Osteoblast (primary cell): Measurements from ENCODE around the gene MACROD2. TPM values are rescaled to one million over a fixed set of nuclear protein-coding genes. Genes with fewer than 3 reads are reported as not detected.

Source experiments
- DNase-seq: peaks from one replicate; pipeline ENCODE4 v3.0.0; 2011; ENCODE audit warnings: low spot score, mixed read lengths; ENCODE audit not compliant: insufficient read length; ENCODE audit errors: missing footprints
- H2AFZ ChIP-seq: 2 replicates; pipeline ENCODE4 v1.6.0; 2011; ENCODE audit warnings: mild to moderate bottlenecking, low read length
- H3K27ac ChIP-seq: 2 replicates; pipeline ENCODE4 v1.5.1; 2011; ENCODE audit warnings: mild to moderate bottlenecking, low read depth, low read length, moderate library complexity
- H3K27me3 ChIP-seq: 2 replicates; pipeline ENCODE4 v1.6.0; 2012; ENCODE audit warnings: mild to moderate bottlenecking, control low read depth, inconsistent platforms, low read length, moderate library complexity; ENCODE audit not compliant: insufficient read depth
- H3K36me3 ChIP-seq: 2 replicates; pipeline ENCODE4 v1.5.1; 2011; ENCODE audit warnings: mild to moderate bottlenecking, low read length, control low read depth, moderate library complexity; ENCODE audit not compliant: insufficient read depth
- H3K4me1 ChIP-seq: 2 replicates; pipeline ENCODE4 v1.5.1; 2011; ENCODE audit warnings: mild to moderate bottlenecking, low read length, control low read depth, moderate library complexity; ENCODE audit not compliant: insufficient read depth
- H3K4me2 ChIP-seq: 2 replicates; pipeline ENCODE4 v1.6.0; 2011; ENCODE audit warnings: mild to moderate bottlenecking, low read length; ENCODE audit not compliant: insufficient read depth
- H3K4me3 ChIP-seq: fragments of 200-600 bp; sonication (generic); 3 replicates; pipeline ENCODE4 v1.5.1; 2012; ENCODE audit warnings: mild to moderate bottlenecking, low read length, inconsistent platforms; ENCODE audit not compliant: insufficient read depth
- H3K79me2 ChIP-seq: 2 replicates; pipeline ENCODE4 v1.6.0; 2012; ENCODE audit warnings: mild to moderate bottlenecking, low read length, control low read depth, inconsistent platforms; ENCODE audit not compliant: insufficient read depth
- H3K9me3 ChIP-seq: 2 replicates; pipeline ENCODE4 v1.5.1; 2011; ENCODE audit warnings: low read depth, low read length, control low read depth
- H4K20me1 ChIP-seq: 2 replicates; pipeline ENCODE4 v1.6.0; 2012; ENCODE audit warnings: mild to moderate bottlenecking, low read length, control low read depth; ENCODE audit not compliant: insufficient read depth
- total RNA-seq: library from RNA; depleted of rRNA; stranded (reverse); fragments of >200 nt; gene quantifications from 2 replicates; pipeline ENCODE4 v1.2.3, GENCODE V29; 2012
- TF ChIP-seq, protein P1 (sequence below): IDR thresholded peaks from 2 replicates; pipeline ENCODE4 v1.5.1; 2011; ENCODE audit warnings: mild to moderate bottlenecking, low read depth, low read length, moderate library complexity; ENCODE audit errors: extremely low read depth

MACROD2 gene
- total RNA-seq, 1 donor = 4.0 TPM

DNA sequence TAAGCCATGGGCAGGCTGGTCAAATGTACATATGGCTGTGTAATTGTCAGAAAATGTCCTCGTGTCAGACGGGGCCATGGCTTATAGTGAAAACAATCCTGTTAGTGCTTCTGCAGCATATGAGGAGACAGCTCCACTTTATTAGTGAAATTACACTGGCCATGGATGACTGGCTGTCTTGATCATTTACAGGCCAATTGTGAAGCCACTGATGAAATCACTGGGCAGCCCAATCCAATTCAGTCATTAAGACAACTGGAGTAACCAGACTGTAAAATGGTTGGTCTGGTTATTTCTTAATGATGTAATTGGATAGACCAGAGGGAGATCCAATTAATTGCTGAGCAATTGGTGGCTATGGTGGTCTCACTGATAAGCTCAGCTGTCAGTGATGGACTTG lies 1828.4 kb downstream of the MACROD2 start:
- Histone ChIP-seq H3K27me3 (no peaks in the 10 kb centered on the region), H3K4me2 (no peak overlapping the region), H3K9me3 (no peaks in the 10 kb centered on the region), H4K20me1 (no peaks in the 10 kb centered on the region), H3K36me3 (no peaks in the 10 kb centered on the region), H3K27ac (no peak overlapping the region), H2AFZ (no peak overlapping the region), H3K4me3 (no peak overlapping the region), H3K79me2 (no peaks in the 10 kb centered on the region), H3K4me1 (no peaks in the 10 kb centered on the region)
- TF ChIP-seq, protein P1, sequence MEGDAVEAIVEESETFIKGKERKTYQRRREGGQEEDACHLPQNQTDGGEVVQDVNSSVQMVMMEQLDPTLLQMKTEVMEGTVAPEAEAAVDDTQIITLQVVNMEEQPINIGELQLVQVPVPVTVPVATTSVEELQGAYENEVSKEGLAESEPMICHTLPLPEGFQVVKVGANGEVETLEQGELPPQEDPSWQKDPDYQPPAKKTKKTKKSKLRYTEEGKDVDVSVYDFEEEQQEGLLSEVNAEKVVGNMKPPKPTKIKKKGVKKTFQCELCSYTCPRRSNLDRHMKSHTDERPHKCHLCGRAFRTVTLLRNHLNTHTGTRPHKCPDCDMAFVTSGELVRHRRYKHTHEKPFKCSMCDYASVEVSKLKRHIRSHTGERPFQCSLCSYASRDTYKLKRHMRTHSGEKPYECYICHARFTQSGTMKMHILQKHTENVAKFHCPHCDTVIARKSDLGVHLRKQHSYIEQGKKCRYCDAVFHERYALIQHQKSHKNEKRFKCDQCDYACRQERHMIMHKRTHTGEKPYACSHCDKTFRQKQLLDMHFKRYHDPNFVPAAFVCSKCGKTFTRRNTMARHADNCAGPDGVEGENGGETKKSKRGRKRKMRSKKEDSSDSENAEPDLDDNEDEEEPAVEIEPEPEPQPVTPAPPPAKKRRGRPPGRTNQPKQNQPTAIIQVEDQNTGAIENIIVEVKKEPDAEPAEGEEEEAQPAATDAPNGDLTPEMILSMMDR = no peak
- no peak for DNase-seq

DNA sequence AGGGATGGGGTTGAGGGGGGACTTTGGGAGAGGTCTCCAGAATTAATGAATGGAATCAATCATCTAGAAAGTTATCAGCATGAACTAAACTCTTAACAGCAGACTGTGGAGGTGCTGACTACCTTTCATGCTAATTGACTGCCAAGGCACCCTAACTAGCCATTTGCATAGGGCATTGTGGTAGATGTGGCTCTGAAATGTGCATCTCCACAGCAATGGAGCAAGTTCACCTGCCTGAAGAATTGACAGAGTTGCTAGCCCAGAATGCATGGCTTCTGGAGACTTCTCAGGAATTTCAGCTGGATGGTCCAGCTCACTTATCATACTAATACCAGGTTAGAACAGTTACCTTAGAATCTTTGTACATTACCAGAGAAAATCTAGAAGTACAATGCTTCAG lies 1832.3 kb downstream of the MACROD2 start:
- no peaks in the 10 kb centered on the region for H4K20me1 ChIP-seq
- no peaks in the 10 kb centered on the region for H3K36me3 ChIP-seq
- H3K9me3 ChIP-seq = no peaks in the 10 kb centered on the region
- TF ChIP-seq, protein P1 = no peak
- no peak overlapping the region for H3K27ac ChIP-seq
- H3K79me2 ChIP-seq = no peaks in the 10 kb centered on the region
- no peak overlapping the region for H3K4me2 ChIP-seq
- no peaks in the 10 kb centered on the region for H3K27me3 ChIP-seq
- DNase-seq = no peak
- H2AFZ ChIP-seq = no peak overlapping the region
- H3K4me3 ChIP-seq = no peak overlapping the region
- H3K4me1 ChIP-seq = no peaks in the 10 kb centered on the region

DNA sequence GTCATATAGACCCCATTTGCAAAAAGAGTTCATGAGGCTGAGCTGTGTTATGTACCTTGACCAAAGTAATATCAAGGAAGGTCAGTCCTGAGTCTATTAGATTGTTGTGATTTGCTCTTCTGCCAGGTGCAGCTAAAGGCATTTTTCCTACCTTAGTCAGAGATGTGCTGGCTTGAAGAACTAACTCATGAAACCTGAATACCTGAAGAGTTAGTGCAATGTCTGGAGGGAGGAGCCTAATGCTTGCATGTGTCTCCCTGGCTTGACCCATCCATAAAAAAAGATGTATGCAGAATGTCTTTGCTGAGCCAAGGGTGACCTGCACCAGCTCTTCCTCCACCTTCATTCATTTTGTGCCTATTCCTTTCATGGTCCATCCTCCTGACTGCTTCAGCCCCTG lies 1835.9 kb downstream of the MACROD2 start:
- Histone ChIP-seq H3K36me3 (no peaks in the 10 kb centered on the region), H3K4me1 (no peaks in the 10 kb centered on the region), H3K27me3 (no peaks in the 10 kb centered on the region), H4K20me1 (no peaks in the 10 kb centered on the region), H2AFZ (no peak overlapping the region), H3K9me3 (no peaks in the 10 kb centered on the region), H3K4me3 (no peak overlapping the region), H3K27ac (no peak overlapping the region), H3K79me2 (no peaks in the 10 kb centered on the region), H3K4me2 (no peak overlapping the region)
- no peak for DNase-seq
- TF ChIP-seq, protein P1 = no peak

DNA sequence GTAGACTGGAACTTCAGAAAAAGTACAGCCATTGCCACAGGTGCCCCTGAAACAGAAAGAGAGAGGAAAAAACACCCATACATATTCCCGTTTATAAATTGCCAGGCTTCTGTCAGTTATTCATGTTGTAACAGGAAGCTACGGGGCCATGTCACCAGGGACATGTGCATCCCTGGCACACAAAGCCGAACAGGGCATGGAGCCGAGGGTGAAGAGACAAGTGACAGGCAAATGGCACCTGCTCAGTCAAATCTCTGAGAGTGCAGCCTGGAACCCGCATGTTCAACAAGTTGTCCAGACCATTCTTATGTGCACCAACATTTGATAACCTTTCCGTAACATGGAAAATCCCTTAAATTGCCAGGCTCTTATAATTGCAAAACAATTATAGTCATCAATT lies 1837.2 kb downstream of the MACROD2 start:
- TF ChIP-seq, protein P1 = no peak
- no peak for DNase-seq
- Histone ChIP-seq H4K20me1 (no peaks in the 10 kb centered on the region), H3K79me2 (no peaks in the 10 kb centered on the region), H3K4me3 (no peak overlapping the region), H3K27me3 (no peaks in the 10 kb centered on the region), H3K9me3 (no peaks in the 10 kb centered on the region), H3K4me2 (no peak overlapping the region), H2AFZ (no peak overlapping the region), H3K27ac (no peak overlapping the region), H3K36me3 (no peaks in the 10 kb centered on the region), H3K4me1 (no peaks in the 10 kb centered on the region)
